ENCODE measurements around the gene KLHL40.

The KLHL40 gene

DNA sequence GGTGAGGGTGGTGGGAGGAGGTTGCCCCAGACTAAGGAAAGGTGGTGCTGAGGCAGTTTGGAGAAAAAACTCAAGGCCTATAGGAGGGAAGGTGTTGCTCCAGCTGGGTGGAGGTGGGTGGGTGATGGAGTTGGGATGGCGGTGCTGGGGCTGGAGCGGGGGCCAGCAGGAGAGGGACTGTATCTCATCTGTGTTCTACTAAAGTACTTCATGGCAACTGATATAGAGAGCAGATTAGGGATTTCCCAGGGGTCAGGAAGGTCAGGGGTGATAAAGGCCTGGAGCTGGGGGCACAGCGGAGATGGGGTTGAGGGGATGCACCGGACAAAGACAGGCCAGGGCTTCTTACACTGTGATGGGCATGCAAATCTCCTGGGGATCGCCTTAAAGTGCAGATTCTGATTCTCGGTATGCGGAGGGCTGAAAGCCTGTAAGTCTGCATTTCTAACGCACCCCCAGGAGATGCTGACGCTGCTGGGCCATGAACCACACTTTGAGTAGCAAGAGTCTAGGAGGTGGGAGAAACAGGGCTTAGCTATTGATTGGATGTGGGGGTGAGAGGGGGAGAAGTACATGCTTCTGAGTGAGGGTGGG is 4.2 kb downstream of the KLHL40 start:
- DNase-seq (ENCODE audit: low read depth, low spot score): no peak

DNA sequence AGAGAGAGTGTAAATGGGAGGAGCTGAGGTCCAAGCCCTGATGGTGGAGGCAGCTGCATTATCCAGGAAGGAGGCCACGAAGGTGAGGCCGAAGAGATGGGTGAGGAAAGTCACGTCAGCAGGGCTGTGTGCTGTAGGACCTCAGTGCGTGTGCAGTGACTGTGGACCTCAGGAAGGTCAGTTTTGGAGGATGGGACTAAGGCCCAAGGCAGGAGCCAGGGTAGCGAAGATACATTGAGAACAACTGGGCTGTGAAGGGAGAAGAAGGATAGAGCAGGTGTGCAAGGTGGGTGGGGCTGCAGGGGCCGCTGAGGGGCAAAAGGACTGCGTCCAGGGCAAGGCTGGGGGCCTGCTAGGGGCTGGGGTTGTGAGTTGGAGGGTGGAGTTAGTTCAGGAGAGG is 4.9 kb downstream of the KLHL40 start:
- DNase-seq (ENCODE audit: low read depth, low spot score): no peak

DNA sequence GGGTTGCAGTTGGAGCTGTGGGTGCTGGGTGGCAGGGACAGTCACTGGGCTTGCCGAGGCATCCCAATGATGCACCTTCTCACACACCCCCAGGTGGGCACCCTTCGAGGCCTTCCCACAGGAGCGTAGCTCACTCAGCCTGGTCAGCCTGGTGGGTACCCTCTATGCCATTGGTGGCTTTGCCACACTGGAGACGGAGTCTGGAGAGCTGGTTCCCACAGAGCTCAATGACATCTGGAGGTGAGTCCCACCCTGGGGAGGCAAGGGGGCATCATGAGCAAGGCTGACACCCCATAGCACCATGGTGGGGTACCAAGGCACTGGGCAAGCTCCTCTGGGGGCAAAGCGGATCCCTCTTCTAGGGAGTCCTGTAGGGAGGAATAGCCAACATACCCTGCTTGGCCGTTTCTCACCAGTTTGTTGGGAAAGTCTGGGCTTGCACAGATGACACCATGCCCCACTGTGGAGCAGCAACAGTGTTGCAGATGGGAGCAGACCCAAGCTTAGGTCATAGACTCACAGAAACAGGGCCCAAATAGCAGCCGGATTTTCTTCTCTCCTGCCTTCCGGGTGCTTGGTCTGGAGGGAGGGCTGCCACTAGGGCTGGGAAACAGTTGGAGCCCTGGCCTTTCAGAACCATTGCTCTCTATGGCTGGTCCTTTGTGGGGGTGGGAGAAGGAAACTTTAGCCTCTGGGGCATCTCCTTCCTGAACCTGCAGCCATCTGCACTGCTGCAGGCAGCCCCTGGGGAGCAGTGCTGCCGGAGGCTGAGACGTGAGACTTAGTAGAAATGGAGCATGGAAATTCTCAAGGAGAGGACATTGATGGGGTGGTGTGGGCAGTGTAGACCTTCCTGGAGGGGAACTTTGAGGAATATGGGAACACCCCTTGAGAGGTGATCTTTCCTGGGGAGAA is 5.7 kb downstream of the KLHL40 start:
- no peak for DNase-seq (ENCODE audit: low read depth, low spot score)

DNA sequence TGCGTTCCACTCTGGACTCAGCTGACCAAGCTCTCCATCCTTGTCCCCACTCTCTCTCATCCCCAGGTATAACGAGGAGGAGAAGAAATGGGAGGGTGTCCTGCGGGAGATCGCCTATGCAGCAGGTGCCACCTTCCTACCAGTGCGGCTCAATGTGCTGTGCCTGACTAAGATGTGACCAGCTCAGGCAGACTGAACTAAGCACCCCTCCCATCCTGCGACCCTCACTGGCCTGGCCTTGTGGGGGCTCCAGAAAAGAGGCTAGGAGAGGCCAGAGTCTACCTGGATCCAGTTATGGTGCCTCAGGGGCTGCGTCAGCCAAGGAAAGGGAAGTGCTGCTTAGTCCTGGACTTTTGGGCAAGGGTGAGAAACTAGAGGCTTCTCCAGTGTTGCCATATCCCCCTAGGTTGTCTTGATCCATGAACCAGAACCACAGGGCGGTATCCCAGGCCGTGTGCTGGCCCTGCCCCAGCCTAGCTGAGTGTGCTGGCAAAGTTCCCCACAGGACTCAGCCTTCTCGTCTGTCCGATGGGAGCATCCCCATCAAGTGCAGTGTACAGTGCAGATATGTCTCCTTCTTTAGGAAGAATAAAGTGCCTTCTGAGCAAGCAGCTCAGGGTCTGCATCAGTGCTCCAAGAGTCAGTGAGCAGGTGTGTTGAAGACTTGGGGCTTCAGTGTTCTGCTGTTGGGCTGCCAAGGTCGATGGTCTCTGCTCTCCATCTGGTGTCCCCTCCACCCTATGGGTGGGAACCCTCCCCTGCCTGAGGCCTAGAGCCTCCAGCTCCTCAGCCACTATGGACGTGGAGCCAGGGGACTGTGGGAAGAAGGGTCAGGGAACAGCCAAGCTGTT is 6.7 kb downstream of the KLHL40 start:
- no peak for DNase-seq (ENCODE audit: low read depth, low spot score)

DNA sequence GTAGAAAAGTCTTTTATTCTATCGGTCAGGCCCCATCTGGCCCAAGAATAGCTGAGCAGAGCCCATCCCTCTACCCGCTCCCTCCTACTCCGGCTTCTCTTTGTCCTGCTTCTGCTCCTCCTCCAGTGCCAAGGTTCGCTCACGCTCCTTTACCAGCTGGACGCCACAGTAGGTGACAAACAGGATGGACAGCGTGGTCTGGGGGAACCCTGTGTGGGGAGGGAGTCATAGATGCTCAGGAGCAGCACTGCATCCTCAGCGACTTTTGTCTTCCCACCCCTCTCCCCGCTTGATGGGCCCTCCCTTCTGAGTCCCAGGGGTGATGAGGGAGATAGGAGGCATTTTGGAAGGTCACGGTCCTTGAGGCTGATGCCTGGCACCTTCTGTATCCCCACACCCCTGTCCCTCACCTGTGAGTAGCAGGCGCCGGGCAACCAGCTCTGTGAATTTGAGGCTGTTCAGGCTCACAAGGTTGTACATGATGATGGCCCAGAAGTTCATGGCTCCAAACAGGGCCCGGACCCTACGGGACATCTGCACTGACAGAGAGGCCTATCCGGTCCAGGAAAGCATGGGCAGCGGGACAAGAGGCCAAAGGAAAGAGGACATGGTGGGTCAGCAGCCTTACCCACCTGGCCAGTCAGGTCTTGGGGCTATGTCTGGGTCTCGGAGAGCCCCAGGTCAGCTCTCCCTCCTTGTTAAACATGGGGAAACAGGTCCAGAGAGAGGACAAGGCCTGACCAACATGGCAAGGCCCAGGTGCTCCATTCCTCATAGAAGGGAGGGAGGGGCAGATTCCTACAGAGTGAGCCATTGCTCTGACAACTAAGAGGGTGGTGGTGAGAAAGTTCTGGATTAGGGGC is 7.6 kb downstream of the KLHL40 start:
- no peak for DNase-seq (ENCODE audit: low read depth, low spot score)

DNA sequence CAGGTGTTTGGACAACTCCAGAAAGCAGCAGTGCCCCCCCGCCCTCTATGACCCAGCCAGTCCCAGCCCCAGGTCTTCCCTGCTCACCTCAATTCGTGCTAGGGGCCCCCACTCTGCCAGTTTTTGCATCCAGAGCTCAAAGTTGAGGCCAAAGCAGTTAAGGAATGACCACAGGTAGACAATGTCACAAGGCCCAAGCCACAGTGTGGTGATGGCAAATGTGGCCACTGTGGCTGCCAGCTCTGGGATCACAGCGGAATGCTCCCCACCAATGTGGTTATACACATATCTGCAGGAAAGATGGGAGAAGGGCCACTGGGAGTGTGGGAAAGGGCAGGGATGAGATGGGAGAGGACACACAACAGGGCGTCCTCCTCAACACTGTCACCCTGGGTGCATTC is 8.2 kb downstream of the KLHL40 start:
- no peak for DNase-seq (ENCODE audit: low read depth, low spot score)

DNA sequence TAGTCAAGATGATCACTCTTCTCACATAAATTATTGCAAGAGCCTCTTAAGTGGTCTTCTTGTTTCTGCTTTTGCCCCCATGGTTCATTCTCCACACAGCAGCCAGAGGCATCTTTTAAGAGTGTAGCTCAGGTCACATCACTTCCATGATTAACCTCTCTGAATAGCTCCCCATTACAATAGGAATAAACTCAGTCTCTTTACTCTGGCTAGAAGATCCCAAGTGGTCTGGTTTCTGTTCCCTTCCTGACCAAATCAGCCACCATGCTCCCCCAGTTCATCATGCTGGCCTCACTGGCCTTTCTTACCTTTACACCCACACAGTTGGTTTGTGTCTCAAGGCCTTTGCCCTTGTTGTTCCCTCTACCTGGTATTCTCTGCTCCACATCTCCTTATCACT is 9.0 kb downstream of the KLHL40 start:
- no peak for DNase-seq (ENCODE audit: low read depth, low spot score)

DNA sequence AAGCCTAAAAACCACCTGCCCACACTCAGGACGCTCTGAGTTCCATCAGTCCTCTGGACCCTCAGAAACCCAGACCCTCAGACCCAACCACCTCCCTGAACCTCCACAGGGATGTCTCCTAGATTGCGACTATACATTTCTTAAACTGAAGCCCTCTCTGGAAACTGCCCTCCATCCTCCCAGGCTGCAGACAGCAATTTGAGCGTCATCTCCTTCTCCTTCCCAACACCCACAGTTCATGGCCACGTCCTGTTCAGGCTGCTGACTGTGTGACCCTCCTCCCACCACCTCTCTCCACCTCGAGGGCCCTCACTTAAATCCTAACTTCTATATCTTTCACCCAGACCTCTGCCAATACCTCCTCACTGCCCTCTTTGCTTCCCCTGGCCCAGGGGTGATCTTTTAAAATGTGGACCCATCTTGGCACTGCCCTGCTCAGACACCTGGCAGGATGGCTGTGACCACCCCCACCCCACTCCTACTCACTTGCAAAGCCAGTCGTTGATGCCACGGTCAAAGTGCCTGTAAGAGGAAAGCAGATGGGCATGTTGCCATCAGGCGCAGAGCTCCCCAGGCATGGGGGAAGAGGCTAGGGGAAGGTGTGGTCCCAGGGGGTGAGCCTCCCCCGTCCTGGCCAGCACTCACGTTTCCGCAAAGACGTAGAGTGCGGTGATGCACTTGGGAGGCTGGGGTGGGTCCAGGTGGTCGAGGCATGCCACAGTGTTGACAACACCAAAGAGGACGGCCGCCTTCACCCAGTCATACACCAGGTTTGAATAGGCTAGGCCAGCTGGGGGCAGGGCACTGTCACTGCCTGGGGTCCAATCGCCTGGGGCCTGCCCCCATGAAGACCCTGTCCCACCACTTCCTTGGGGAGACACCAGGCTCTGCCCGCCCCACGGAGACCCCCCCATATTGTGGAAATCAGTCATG is 11.3 kb downstream of the KLHL40 start:
- DNase-seq (ENCODE audit: low read depth, low spot score): no peak

DNA sequence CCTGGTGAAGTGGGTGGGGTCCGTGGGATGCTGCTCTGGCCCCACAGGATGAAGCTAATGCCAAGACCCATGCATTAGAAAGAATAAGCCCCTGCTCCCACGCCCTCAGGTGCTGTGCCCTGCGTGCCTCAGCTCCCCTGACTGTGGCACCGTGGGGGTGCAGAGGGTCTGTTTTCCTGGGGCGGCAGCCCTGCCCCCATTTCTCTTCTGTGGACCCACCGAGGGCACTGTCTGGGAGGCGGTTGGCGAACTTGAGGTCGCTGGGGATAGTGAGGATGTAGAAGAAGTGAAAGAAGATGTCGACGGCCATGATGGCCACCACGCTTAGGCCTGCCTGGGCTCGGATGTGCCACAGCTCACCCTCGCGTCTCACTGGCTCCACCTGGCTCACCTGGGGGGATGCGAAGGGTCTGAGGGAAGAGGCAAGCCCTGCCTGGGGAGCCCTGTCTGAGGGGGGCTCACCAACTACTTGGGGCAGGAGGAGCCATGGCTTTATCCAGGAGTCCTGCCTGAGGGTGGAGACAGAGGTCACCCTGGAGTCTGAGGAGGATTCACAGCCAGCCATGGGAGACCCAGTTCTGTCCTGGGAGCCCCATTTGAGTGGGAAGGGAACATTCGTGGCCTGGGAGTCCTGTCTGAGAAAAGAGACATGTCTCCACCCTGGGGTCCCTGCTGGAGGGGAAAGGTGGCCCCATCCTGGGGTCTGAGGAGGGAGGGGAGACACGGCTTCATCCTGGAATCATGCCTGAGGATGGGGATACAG is 12.1 kb downstream of the KLHL40 start:
- DNase-seq (ENCODE audit: low read depth, low spot score): no peak

DNA sequence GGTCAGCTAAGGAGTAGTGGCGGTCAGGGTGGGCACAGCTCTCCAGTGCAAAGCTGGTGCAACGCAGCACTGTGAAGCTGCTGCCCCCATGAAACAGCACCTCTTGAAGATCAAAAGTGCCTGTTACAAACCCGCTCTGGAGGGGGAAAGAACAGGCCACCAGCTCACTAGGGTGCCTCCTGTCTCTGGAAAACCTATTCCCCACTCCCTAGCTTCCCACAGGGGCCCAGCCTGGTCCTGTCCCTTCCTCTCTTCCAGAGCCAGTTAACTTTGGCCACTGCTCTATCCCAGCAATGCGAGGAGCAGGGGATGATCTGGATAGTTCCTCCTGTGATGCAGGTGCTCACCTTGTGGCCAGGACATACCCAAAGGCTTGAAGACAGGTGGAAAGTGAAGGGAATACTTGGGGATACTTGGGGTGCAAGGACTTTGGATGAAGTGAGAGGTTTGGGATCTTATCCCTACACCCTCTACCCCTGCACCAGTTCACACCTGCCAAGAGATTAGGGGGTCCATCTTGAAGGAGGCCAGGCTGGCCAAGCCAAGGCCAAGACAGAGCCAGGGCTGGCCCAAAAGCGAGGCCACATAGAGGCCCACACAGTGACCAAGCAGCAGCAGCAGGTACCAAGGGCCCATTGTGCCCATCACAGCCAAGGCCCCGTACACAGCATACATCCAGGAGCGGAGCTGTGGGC is 13.0 kb downstream of the KLHL40 start:
- no peak for DNase-seq (ENCODE audit: low read depth, low spot score)

DNA sequence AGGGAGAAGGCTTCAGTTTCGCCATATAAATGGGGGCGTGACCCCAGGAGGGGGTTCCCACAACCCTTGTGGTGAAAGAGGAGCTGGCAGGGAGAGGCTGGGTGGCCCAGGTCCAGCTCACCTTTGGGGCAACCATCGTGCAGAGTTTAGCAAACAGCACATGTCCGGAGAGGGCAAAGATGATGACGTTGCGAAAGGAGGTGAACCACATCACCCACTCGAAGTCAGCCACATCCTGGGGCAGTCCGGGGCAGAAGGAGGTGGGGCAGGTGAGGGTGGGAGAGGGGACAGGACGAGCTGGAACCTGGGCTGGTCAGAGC is 13.5 kb downstream of the KLHL40 start:
- no peak for DNase-seq (ENCODE audit: low read depth, low spot score)

DNA sequence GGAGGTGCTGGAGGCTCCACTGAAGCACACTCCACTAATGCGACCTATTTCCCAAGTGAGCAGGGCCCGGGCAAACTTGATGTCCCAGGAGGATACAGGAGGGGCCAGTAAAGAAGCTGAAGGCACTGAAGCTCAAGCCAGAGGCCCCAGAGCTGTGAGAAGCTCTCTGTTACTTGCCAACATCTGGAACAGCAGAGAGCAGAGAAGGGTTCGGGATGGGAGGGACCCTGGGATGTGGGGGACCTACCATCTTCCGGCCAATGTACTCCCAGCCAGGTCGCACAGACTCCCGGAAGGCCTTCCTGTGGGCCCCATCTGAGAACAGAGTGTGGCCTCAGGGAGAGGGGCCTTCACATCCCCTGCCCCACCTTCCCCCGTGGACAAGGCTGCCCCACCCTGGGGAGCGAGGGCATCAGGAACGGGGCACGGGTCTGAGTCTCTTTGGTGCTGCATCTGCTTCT is 14.2 kb downstream of the KLHL40 start:
- DNase-seq (ENCODE audit: low read depth, low spot score): no peak

DNA sequence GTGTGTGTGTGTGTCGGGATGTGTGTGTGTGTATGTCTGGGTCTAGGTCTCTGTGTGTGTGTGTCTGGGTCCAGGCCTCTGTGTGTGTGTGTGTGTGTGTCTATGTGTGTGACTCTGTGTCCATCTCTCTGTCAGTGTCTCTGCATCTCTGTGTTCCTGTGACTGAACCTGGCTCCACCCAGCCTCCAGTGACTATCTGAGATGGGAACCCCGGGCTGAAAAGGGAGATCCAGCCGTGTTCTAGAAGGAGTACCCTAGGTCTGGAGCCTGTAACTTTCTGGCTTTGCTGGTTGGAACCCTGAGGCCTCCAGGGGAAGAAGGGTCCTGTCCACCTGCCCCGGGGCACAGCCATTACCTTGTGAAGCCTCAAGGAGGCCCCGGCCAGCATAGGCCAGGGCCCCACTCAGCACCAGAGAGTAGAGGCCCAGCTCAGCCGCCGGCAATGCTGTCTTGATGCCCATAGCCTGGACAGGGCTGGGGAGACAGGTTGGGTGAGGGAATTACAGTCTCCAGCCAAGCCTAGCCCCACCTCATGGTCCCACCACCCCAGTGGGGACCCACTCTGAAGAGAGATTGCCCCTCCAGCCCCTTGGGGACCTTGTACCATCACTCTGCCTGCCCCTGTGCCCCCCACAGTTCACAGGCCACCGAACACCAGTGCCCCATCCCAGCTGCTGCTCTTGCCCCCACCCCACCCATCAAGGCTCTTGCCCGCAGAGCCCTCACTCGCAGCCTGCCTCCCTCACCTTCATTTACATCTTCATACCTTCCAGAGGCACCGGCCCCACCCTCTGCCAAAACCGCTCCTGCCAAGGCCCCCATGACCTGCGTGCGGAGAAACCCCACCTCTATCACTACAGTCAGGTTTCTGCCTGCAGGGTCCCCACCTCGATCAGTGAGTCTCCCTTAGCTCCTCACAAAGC is 15.3 kb downstream of the KLHL40 start:
- no peak for DNase-seq (ENCODE audit: low read depth, low spot score)

DNA sequence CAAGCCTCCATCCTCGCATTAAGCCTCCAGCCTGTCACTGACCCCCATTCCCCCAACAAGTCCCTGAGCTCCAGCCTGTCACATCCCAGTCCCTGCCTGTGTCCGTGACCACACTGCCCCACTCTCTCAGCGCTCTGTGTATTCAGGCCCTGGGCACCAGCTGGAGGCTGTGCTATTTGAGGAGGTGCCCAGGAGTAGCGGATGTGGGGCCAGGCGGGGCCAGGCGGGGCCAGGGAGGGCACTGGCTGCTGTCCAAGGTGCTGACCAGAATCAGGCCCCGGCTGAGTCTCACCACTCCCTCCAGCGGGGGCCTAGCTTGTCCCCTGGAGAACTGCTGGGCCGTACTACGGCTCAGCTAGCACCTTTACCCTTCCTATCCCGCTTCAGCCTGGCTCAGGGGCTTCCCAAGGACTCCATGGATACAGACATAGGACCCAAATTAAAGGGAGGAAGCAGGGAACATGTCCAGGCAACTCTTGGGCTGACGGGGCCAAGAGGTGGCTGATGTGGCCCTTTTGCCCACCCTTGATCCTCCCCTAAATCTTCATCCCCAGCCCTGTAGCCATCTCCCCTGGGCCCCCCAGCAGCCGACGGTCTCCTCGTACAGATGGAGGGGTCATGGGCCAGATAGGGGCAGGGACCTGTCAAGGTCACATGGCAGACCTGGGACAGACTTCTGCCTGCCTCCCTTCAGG is 16.2 kb downstream of the KLHL40 start:
- DNase-seq (ENCODE audit: low read depth, low spot score): no peak

DNA sequence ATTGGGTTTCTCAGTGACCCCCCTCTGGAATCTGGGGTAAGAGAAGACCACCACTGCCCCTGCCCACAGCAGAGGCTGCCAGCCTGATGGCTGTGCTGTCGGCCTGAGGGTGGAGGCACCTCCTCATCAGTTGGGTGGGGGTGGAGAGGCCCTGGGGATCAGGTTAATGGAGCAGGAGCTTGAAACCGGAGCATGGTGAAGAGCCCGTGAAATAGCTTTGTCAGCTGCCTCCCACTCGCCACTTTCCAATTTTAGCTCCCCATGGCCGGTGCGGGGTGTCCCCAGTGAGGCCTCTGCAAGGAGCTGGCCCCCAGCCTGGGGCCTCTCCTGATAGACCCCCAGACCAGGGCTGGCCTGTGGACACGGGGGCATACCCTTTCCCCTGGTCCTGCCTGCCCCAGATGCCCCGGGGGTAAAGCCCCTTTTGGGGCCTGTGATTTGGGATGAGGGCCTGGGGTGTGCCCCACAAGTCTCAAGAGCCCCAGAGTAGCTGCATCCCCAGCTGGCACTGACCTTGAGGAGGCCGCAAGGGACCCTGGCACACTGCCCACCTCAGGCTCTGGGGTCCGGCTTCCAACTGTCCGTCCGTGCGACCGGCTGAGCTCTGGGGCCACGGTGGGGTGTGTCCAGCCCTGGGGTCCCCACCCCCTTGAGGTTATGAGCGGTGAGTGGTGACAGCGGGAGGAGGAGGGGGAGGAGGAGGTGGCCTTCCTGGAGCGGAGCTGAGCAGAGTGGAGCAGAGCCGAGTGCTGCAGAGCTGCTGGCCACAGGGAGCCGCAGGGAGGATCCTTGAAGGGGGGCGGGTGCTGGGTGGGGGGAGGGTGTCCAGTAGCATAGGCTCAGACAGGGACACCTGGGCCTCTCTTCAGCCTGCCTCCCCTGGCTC is 17.0 kb downstream of the KLHL40 start, which contains the start of gene HHATL:
Gene HHATL, minus strand, starts transcription at position 733 of the 886 bp plus-strand sequence. CDS start 1,972 bp downstream, outside the sequence.
- no peak for DNase-seq (ENCODE audit: low read depth, low spot score)
